H1 (cell line): ENCODE measurements around the gene CDC42EP1. TPM values are rescaled to one million over a fixed set of nuclear protein-coding genes. Genes with fewer than 3 reads are reported as not detected.

Source experiments
- BRCA1 ChIP-seq: IDR thresholded peaks from 2 replicates; pipeline ENCODE4 v1.6.1; 2012; ENCODE audit warnings: low read depth, low read length, improper control_type of control experiment
- RNF2 ChIP-seq: fragments of 200-900, 300-1000 bp; sonication (generic); IDR thresholded peaks from 2 replicates; pipeline ENCODE4 v1.7.1; 2016; ENCODE audit warnings: borderline replicate concordance, low read depth, mild to moderate bottlenecking, antibody characterized with exemption, low read length; ENCODE audit not compliant: poor library complexity, severe bottlenecking; ENCODE audit errors: missing control alignments
- SRF ChIP-seq: IDR thresholded peaks from 2 replicates; pipeline ENCODE4 v1.6.1; 2011; ENCODE audit warnings: mild to moderate bottlenecking, low read depth, low read length, moderate library complexity
- TAF1 ChIP-seq: IDR thresholded peaks from 2 replicates; pipeline ENCODE4 v1.6.1; 2011; ENCODE audit warnings: mild to moderate bottlenecking, low read depth, low read length
- polyA plus RNA-seq, 7 experiments: library from polyadenylated mRNA; depleted of rRNA in 3 of 7; stranded (reverse) in 5 of 7; unstranded in 2 of 7; fragments of >200 nt in 5 of 7; fragments of 200-250 nt in 2 of 7; gene quantifications; 1 replicate in 5 of 7; 2 replicates in 1 of 7; 4 replicates in 1 of 7; pipeline versions ENCODE4 v1.2.1 to v1.2.3, GENCODE V29; 2011 to 2013; ENCODE audit warnings: missing spikeins in 2 of 7, mixed read lengths in 2 of 7
- total RNA-seq: library from RNA; stranded (reverse); fragmentation: NEBNext Ultra II Directional; extraction: Animal tissue kit (Norgen Biotek cat#: 25700); gene quantifications from 2 replicates; pipeline ENCODE4 v1.2.1, GENCODE V29; 2021

CDC42EP1 gene
- total and polyA plus RNA-seq, 2 of the 8 experiments (the other 6 are each of a cell fraction or from before 2014, with no cell fraction given), result 8.3 to 11.2 TPM

GRCh38 chr22:37581504-37581903 lies 21.2 kb downstream of the CDC42EP1 start (continued):
- TF ChIP-seq TAF1 (no peak), RNF2 (no peak), BRCA1 (no peak), SRF (no peak)
